Fibroblast of the conjunctiva (primary cell): ENCODE measurements around the gene KNDC1.
"Not testable (repeated sequence)": the region's sequence is repeated elsewhere in the genome, so short reads cannot be mapped to it uniquely, and the experiment has no call there.

Experiments used
- DNase-seq: peaks from one replicate; pipeline ENCODE4 v3.0.0-alpha.2; 2010; ENCODE audit warnings: low read depth

The KNDC1 gene, protein sequence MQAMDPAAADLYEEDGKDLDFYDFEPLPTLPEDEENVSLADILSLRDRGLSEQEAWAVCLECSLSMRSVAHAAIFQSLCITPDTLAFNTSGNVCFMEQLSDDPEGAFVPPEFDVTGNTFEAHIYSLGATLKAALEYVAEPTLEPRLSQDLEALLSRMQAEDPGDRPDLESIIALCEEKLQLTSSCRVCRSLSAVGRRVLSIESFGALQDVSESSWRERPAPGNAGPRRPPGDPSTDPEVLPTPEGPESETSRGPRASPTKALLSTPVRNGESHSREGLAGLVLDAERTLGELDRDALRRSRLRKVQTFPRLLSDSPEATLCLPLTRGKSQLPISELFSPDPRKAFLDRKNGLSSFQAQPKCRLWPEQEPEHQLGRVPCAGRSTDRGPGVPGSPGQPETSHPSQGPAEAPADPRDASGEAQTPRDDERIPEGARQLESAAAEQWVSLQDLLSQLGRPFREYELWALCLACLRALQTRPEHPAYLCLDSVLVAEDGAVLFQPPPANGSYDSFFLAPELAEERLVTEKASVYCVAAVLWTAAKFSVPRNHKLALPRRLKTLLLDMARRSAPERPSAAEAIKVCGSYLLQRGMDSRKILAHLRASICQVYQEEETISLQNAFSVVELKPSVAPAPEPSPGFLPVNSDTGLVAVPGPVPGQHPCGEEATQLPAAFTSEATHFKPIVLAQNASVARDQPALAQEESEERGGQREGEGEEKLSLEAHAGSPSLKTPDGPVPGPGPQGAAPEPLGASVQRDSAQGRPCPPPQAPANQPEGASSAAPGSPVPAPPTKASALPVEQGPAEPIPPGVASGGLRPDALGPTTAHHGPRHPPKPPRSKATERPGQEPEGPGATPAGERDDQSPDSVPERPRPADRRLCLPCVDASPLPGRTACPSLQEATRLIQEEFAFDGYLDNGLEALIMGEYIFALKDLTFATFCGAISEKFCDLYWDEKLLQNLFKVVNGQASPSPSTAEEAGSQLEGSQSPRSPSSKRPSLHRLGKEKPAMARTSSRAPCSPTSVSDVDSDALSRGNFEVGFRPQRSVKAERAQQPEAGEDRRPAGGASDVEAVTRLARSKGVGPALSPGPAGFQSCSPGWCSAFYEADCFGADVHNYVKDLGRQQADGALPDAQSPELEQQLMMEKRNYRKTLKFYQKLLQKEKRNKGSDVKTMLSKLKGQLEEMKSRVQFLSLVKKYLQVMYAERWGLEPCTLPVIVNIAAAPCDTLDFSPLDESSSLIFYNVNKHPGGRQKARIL (N-terminal part only)

GRCh38 chr10:133159950-133160825 is at the start of gene KNDC1:
Gene KNDC1 (plus strand): TSS chr10:133160219. CDS start chr10:133160468, 249 bp downstream.
- no peak for DNase-seq

GRCh38 chr10:133110609-133111275 is 49.3 kb upstream of the KNDC1 start:
- no peak for DNase-seq

DNA sequence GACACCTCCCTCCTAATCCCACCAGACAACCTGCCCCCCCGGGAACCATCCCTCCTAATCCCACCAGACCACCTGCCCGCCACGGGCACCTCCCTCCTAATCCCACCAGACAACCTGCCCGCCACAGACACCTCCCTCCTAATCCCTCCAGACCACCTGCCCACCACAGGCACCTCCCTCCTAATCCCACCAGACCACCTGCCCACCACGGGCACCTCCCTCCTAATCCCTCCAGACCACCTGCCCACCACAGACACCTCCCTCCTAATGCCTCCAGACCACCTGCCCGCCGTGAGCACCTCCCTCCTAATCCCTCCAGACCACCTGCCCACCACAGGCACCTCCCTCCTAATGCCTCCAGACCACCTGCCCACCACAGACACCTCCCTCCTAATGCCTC is 48.4 kb upstream of the KNDC1 start:
- not testable (repeated sequence) for DNase-seq

- DNase-seq = no peak
Measured at GRCh38 chr10:133113146-133113830, 46.7 kb upstream of the KNDC1 start.

DNA sequence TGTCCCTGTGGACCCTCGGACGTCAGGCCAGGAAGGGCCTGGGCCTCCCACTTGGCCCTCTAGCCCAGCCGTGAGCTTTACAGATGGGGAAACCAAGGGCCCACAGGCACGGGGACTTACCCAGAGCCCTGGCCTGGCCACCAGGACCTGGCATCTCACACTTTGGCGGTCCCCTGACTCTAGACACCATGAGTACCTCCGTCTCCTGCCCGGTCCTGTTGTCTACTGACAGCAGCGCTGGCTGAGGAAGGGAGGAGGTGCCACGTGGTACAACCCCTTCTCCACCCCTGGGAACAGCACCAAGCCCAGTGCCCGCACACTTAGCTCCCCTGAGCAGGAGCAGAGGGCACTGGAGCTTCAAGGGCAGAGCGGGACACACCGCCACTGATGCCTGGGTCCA is 46.2 kb upstream of the KNDC1 start:
- DNase-seq = no peak

- DNase-seq = no peak
Measured at GRCh38 chr10:133114251-133114650, 45.8 kb upstream of the KNDC1 start.

DNA sequence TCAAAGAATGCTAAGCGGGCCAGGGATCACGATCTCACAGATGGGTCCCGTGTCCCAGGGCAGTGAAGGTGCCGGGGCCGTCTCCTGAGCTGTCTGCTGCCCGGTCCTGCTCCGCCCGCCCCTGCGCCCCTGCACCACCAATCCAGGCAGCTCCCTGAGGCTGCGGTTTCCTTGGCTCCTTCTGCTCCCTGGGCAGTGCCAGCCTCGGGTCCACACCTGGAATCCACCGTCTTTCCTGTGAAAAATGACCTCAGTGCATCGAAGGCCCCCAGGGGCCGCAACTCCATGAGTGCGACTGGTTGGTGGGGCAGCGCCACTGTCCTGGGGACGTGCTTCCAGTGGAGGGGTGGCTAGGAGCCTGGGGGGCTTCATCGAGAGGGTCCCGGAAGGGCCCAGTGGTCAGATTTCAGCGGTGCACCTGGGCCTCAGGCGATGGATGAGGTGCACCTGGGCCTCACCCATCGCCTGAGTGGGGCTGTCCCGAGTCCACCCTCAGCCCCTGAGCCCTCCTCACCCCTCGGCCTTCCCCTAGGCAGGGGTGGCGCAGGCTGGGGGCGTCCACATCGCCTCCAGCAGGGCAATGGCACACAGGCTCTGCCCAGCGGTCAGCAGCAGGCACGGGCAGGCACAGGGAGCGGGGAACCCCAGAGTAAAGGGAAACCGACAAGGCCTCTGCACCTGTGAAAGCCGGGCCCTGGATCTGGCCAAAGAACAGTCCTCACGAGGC is 45.1 kb upstream of the KNDC1 start:
- DNase-seq = no peak

DNA sequence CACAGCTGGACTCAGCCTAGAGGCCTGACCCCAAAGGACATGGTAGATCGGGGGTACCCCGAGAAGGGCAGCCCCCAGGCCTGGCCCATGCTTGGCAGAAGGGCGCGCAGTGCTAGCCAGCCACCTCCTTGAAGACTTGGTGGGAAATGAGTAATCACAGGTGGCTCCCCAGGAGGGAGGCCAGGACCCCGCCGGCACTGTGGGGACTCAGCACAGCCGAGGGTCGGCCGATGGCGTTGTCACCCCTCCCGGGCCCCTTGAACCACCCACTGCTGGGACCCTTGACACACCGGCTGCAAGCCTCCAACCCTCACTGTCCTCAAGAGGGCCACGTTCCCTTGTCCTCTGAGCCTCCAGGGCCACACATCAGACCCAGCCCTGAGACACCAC is 44.6 kb upstream of the KNDC1 start:
- no peak for DNase-seq

DNA sequence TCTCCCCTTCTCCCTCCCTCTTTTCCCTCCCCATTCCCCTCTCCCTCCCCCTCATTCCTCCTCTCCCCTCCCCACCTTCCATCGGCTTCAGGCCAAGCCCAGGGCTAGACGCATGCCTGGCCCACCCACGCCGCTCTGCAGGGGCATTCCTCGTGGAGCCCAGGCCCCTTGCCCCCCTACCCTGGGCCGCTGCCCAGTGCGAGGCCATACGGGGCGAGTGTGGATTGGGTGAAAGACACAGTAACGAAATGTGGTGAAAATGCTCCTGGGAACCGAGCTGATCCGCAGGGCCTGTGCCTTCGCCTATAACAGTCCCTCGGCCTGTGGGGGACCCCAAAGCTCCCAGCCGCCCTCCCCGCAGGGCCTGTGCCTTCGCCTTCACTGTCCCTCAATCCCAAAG is 44.0 kb upstream of the KNDC1 start:
- no peak for DNase-seq

GRCh38 chr10:133116455-133116854 is 43.6 kb upstream of the KNDC1 start:
- no peak for DNase-seq

GRCh38 chr10:133117036-133117687 is 42.9 kb upstream of the KNDC1 start:
- DNase-seq = no peak

- no peak for DNase-seq
Measured at GRCh38 chr10:133117688-133118071, 42.3 kb upstream of the KNDC1 start.

- no peak for DNase-seq
Measured at GRCh38 chr10:133121479-133121878, 38.5 kb upstream of the KNDC1 start.

DNA sequence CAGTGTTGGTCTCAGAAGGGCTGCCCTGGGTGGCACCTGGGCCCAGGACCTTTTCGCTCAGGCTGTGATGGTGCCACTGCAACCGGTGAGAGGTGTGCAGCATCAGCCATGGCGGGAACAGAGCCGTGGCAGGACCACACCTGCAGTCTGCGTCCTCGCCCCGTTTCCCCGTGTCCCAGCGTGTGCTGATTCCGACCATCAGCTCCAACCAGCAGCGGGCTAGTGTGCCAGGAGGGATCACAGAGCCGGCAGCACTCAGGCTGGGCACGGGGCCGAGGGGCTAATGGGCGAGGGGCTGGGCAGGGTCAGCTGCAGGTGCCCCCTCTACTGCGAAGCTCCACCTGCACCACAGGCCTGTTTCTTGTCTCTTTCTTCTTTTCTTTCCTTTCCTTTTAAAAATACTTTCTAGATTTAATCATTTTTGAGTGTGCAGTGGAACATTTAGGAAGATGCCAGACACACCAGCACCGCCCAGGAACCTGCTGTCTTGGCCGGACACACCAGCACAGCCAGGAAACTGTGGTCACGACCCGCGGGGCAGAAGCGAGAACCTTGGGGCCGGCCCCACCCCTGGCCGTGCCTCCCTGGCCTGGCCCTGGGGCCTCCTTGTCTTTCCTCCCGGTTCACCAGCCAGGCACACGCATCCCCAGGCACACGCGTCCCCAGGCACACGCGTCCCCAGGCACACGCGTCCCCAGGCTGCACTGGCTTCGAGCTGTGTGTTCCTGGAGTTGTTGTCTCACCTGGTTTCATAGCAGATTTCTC is 37.7 kb upstream of the KNDC1 start:
- no peak for DNase-seq

- DNase-seq = no peak
Measured at GRCh38 chr10:133123050-133123745, 36.8 kb upstream of the KNDC1 start.

DNA sequence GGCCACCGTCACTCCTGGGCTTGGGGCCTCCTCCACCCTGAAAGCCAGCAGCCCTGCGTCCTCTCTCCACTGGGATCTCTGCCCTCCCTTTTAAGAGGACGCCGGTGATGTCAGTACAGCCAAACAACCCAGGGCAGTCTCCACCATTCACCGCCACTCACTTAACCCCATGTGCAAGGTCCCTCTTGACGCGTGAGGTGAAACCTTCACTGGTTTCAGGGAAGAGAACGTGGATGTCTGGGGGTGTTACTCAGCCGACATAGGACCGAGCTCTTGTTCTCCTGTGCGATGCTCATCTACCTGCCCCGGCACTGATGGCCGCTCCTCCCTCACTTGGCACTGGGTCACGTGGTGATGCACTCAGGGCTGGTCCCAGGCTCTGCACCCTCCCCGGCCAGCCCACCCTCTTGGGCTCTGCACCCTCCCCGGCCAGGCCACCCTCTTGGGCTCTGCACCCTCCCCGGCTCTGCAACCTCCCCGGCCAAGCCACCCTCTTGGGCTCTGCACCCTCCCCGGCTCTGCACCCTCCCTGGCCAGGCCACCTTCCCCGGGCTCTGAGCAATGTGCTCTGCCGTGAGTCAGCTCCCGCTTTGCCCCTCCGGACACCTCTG is 36.2 kb upstream of the KNDC1 start:
- no peak for DNase-seq
